ENCODE measurements around the gene BNIP3. TPM values are rescaled to one million over a fixed set of nuclear protein-coding genes. Genes with fewer than 3 reads are reported as not detected.

BNIP3 gene
- total RNA-seq, 1 experiment from 2014 or later = 24.9 TPM

DNA sequence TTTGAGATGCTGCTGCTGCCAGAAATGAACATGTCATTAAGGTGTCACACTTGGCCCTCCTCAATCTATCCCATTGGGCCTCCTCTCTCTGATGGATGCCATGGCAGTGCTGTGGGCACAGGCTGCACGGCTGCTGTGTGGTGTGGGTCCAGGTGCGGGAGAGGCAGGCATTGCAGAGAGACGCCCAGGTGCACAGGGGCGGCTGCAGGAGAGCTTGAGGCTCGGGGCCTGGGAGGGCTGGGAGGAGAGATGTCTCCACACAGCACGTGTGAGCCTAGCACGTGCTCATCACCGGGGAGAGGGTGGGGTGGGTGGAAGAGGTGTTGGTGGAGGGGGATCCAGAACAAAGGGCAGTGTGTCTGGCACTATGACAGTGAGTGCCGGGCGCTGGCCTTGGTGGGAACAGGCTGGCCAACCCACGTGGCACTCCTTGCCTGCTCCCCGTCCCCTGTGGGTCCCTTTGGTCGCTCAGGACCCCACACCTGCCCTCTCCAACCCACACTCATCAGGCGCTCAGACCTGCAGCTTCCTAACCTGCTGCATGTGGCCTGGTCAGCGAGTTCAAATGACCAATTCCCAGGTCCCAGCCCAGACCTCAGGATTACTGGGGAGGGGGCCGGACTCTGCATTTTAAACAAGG lies 39.9 kb upstream of the BNIP3 start:
- H3K4me3 ChIP-seq (ENCODE audit: low read depth, low read length, poor library complexity, severe bottlenecking) = no peak overlapping the region
- no TSS peak for BruUV-seq (replicated peaks)
- no peaks in the 10 kb centered on the region for H3K4me1 ChIP-seq (ENCODE audit: insufficient read depth, low read length, poor library complexity, severe bottlenecking)
- no peak for DNase-seq (ENCODE audit: low spot score)
- intact Hi-C loops (cut with micrococcal nuclease; ENCODE audit: unreplicated experiment) = no loop called here
- peaks cover 28% of the 10 kb centered on the region for H3K27me3 ChIP-seq (replicated peaks; ENCODE audit: insufficient read depth, low read depth, low read length, poor library complexity)
- CTCF ChIA-PET = no interaction called here
- H3K9me3 ChIP-seq (ENCODE audit: low read depth, low read length, poor library complexity, severe bottlenecking) = no peaks in the 10 kb centered on the region
- TF ChIP-seq CTCF (conservative IDR thresholded peaks at IDR 0.05; ENCODE audit: low read depth, low read length) (no peak), EZH2 (IDR thresholded peaks at IDR 0.05; ENCODE audit: borderline replicate concordance, low read depth, low read length, poor library complexity, severe bottlenecking) (no peak)
- H3K36me3 ChIP-seq (ENCODE audit: insufficient read depth, low read length, poor library complexity, severe bottlenecking) = no peaks in the 10 kb centered on the region
- no peak overlapping the region for H3K27ac ChIP-seq (ENCODE audit: low read depth, low read length, poor library complexity, severe bottlenecking)
- POLR2A ChIA-PET (ENCODE audit: low non-redundant PET) = no interaction called here

- Histone ChIP-seq H3K27ac (ENCODE audit: low read depth, low read length, poor library complexity, severe bottlenecking) (no peak overlapping the region), H3K36me3 (ENCODE audit: insufficient read depth, low read length, poor library complexity, severe bottlenecking) (no peaks in the 10 kb centered on the region), H3K9me3 (ENCODE audit: low read depth, low read length, poor library complexity, severe bottlenecking) (no peaks in the 10 kb centered on the region), H3K27me3 (replicated peaks; ENCODE audit: insufficient read depth, low read depth, low read length, poor library complexity) (peaks cover 25% of the 10 kb centered on the region), H3K4me1 (ENCODE audit: insufficient read depth, low read length, poor library complexity, severe bottlenecking) (no peaks in the 10 kb centered on the region), H3K4me3 (ENCODE audit: low read depth, low read length, poor library complexity, severe bottlenecking) (no peak overlapping the region)
- no TSS peak for BruUV-seq (replicated peaks)
- CTCF ChIA-PET = interaction anchor here (0.6 kb wide), 1 partner anchor 40 kb away, joined by 4 read pairs; no protein-coding TSS in a partner anchor
- DNase-seq (ENCODE audit: low spot score) = no peak
- intact Hi-C loops (cut with micrococcal nuclease; ENCODE audit: unreplicated experiment) = no loop called here
- TF ChIP-seq EZH2 (IDR thresholded peaks at IDR 0.05; ENCODE audit: borderline replicate concordance, low read depth, low read length, poor library complexity, severe bottlenecking) (no peak), CTCF (conservative IDR thresholded peaks at IDR 0.05; ENCODE audit: low read depth, low read length) (no peak)
- POLR2A ChIA-PET (ENCODE audit: low non-redundant PET) = no interaction called here
Measured at GRCh38 chr10:132021046-132021445, 39.3 kb upstream of the BNIP3 start.

GRCh38 chr10:132020456-132020855 lies 38.7 kb upstream of the BNIP3 start:
- ChIA-PET POLR2A (ENCODE audit: low non-redundant PET) (no interaction called here), CTCF (interaction anchor here (0.6 kb wide), 1 partner anchor 40 kb away, joined by 4 read pairs; no protein-coding TSS in a partner anchor)
- no peak overlapping the region for H3K27ac ChIP-seq (ENCODE audit: low read depth, low read length, poor library complexity, severe bottlenecking)
- no TSS peak for BruUV-seq (replicated peaks)
- no peaks in the 10 kb centered on the region for H3K4me1 ChIP-seq (ENCODE audit: insufficient read depth, low read length, poor library complexity, severe bottlenecking)
- peaks cover 20% of the 10 kb centered on the region for H3K27me3 ChIP-seq (replicated peaks; ENCODE audit: insufficient read depth, low read depth, low read length, poor library complexity)
- no peak overlapping the region for H3K4me3 ChIP-seq (ENCODE audit: low read depth, low read length, poor library complexity, severe bottlenecking)
- no peaks in the 10 kb centered on the region for H3K9me3 ChIP-seq (ENCODE audit: low read depth, low read length, poor library complexity, severe bottlenecking)
- H3K36me3 ChIP-seq (ENCODE audit: insufficient read depth, low read length, poor library complexity, severe bottlenecking) = no peaks in the 10 kb centered on the region
- intact Hi-C loops (cut with micrococcal nuclease; ENCODE audit: unreplicated experiment) = no loop called here
- TF ChIP-seq EZH2 (IDR thresholded peaks at IDR 0.05; ENCODE audit: borderline replicate concordance, low read depth, low read length, poor library complexity, severe bottlenecking) = no peak
- no peak for TF ChIP-seq CTCF (conservative IDR thresholded peaks at IDR 0.05; ENCODE audit: low read depth, low read length)
- DNase-seq (ENCODE audit: low spot score) = no peak

Measured in A673 (cell line).